Panc1 (cell line): ENCODE data around the gene PRKAG2.

Source experiments
- POLR2AphosphoS5 ChIP-seq: IDR thresholded peaks from 2 replicates; pipeline ENCODE4 v1.6.1; 2012; ENCODE audit warnings: mild to moderate bottlenecking, low read depth, low read length, moderate library complexity
- SIN3A ChIP-seq: IDR thresholded peaks from 2 replicates; pipeline ENCODE4 v1.6.1; 2012; ENCODE audit warnings: low read depth, mild to moderate bottlenecking, low read length, moderate library complexity, borderline replicate concordance; ENCODE audit not compliant: insufficient read depth
- TF ChIP-seq, protein P1 (sequence below): fragments of 450-650 bp; IDR thresholded peaks from 2 replicates; pipeline ENCODE4 v1.5.1; 2017; ENCODE audit warnings: mild to moderate bottlenecking
- TF ChIP-seq, protein P2 (sequence below), 2 experiments: IDR thresholded peaks; 2 replicates each; pipeline ENCODE4 v1.6.1; 2011 to 2012; ENCODE audit warnings: low read depth in 2 of 2, control low read depth in 1 of 2, low read length in 1 of 2, mild to moderate bottlenecking in 1 of 2, moderate library complexity in 1 of 2; ENCODE audit not compliant: insufficient read depth in 1 of 2

DNA sequence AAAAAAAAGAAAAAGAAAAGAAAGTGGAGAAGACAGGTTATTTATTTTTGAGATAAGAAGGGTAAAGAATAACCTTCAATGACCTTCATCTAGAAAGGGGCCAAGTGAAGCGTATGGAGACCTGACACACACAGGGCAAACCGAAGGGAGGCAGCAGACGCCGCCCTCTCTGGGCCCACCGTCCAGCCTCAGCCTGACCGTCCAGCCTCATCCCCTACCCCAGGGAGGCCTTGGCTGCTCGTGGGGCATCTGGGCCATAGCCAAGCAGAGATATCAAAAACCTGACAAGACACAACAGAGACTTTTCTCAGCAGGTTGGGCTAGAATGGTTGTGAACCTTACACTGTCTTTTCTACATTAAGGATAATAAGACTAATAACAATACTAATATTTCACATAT is 10.9 kb downstream of the PRKAG2 start:
- TF ChIP-seq, protein P1, sequence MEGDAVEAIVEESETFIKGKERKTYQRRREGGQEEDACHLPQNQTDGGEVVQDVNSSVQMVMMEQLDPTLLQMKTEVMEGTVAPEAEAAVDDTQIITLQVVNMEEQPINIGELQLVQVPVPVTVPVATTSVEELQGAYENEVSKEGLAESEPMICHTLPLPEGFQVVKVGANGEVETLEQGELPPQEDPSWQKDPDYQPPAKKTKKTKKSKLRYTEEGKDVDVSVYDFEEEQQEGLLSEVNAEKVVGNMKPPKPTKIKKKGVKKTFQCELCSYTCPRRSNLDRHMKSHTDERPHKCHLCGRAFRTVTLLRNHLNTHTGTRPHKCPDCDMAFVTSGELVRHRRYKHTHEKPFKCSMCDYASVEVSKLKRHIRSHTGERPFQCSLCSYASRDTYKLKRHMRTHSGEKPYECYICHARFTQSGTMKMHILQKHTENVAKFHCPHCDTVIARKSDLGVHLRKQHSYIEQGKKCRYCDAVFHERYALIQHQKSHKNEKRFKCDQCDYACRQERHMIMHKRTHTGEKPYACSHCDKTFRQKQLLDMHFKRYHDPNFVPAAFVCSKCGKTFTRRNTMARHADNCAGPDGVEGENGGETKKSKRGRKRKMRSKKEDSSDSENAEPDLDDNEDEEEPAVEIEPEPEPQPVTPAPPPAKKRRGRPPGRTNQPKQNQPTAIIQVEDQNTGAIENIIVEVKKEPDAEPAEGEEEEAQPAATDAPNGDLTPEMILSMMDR, result no peak
- TF ChIP-seq POLR2AphosphoS5 (no peak), SIN3A (no peak)
- TF ChIP-seq, protein P2, sequence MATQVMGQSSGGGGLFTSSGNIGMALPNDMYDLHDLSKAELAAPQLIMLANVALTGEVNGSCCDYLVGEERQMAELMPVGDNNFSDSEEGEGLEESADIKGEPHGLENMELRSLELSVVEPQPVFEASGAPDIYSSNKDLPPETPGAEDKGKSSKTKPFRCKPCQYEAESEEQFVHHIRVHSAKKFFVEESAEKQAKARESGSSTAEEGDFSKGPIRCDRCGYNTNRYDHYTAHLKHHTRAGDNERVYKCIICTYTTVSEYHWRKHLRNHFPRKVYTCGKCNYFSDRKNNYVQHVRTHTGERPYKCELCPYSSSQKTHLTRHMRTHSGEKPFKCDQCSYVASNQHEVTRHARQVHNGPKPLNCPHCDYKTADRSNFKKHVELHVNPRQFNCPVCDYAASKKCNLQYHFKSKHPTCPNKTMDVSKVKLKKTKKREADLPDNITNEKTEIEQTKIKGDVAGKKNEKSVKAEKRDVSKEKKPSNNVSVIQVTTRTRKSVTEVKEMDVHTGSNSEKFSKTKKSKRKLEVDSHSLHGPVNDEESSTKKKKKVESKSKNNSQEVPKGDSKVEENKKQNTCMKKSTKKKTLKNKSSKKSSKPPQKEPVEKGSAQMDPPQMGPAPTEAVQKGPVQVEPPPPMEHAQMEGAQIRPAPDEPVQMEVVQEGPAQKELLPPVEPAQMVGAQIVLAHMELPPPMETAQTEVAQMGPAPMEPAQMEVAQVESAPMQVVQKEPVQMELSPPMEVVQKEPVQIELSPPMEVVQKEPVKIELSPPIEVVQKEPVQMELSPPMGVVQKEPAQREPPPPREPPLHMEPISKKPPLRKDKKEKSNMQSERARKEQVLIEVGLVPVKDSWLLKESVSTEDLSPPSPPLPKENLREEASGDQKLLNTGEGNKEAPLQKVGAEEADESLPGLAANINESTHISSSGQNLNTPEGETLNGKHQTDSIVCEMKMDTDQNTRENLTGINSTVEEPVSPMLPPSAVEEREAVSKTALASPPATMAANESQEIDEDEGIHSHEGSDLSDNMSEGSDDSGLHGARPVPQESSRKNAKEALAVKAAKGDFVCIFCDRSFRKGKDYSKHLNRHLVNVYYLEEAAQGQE (IDR thresholded peaks at IDR 0.05; ENCODE audit: insufficient read depth in 1 of 2, low read depth in 2 of 2, low read length in 1 of 2), result no peak
